Endodermal cell (in vitro differentiated cells): ENCODE measurements around the gene PARD3B. TPM values are rescaled to one million over a fixed set of nuclear protein-coding genes. Genes with fewer than 3 reads are reported as not detected.

Source experiments
- DNase-seq: peaks from one replicate; pipeline ENCODE4 v3.0.0-alpha.2; 2017
- H3K27ac ChIP-seq: 2 replicates; pipeline ENCODE4 v1.5.1; 2013; ENCODE audit warnings: mild to moderate bottlenecking, low read depth, low read length, moderate library complexity
- H3K27me3 ChIP-seq: 2 replicates; pipeline ENCODE4 v1.6.1; 2013; ENCODE audit warnings: mild to moderate bottlenecking, low read length, moderate library complexity; ENCODE audit not compliant: insufficient read depth, control insufficient read depth, poor library complexity, severe bottlenecking
- H3K36me3 ChIP-seq: 2 replicates; pipeline ENCODE4 v1.7.0; 2013; ENCODE audit warnings: mild to moderate bottlenecking, low read length, moderate library complexity; ENCODE audit not compliant: control insufficient read depth, insufficient read depth
- H3K4me1 ChIP-seq: one replicate; pipeline ENCODE4 v1.7.0; 2013; ENCODE audit warnings: low read length; ENCODE audit not compliant: control insufficient read depth, insufficient read depth
- H3K4me3 ChIP-seq: 2 replicates; pipeline ENCODE4 v1.5.1; 2013; ENCODE audit warnings: mild to moderate bottlenecking, low read length, moderate library complexity
- H3K9ac ChIP-seq: 2 replicates; pipeline ENCODE4 v1.6.1; 2013; ENCODE audit warnings: mild to moderate bottlenecking, low read length, moderate library complexity; ENCODE audit not compliant: poor library complexity, severe bottlenecking; ENCODE audit errors: extremely low read depth
- H3K9me3 ChIP-seq: 2 replicates; pipeline ENCODE4 v1.6.1; 2013; ENCODE audit warnings: mild to moderate bottlenecking, low read length, moderate library complexity; ENCODE audit not compliant: control insufficient read depth
- H3K27ac Mint-ChIP-seq: 2 replicates; pipeline ENCODE4 v1.8.0; 2020; ENCODE audit warnings: mixed read lengths
- H3K27me3 Mint-ChIP-seq: 2 replicates; pipeline ENCODE4 v1.8.0; 2021; ENCODE audit warnings: mild to moderate bottlenecking, mixed read lengths; ENCODE audit not compliant: insufficient read depth
- H3K36me3 Mint-ChIP-seq: 2 replicates; pipeline ENCODE4 v1.8.0; 2020; ENCODE audit warnings: low read depth, mixed read lengths
- H3K4me1 Mint-ChIP-seq: 2 replicates; pipeline ENCODE4 v1.8.0; 2020; ENCODE audit warnings: mixed read lengths
- H3K4me3 Mint-ChIP-seq: 2 replicates; pipeline ENCODE4 v1.8.0; 2020; ENCODE audit warnings: mild to moderate bottlenecking, moderate library complexity, mixed read lengths
- H3K9me3 Mint-ChIP-seq: 2 replicates; pipeline ENCODE4 v1.8.0; 2020; ENCODE audit warnings: mild to moderate bottlenecking, mixed read lengths
- CTCF ChIP-seq: fragments of 200-600 bp; sonication (generic); conservative IDR thresholded peaks from 2 replicates; pipeline ENCODE4 v1.5.0; 2021; ENCODE audit warnings: antibody characterized with exemption, mild to moderate bottlenecking
- WGBS, 2 experiments: methylation state at CpG; one replicate each; pipeline versions ENCODE4 v1.1.5 to v1.1.7; 2013; ENCODE audit warnings: missing lambda C conversion rate in 2 of 2, mixed read lengths in 1 of 2; ENCODE audit not compliant: insufficient coverage in 1 of 2, insufficient read length in 1 of 2; 5-methylcytosine and 5-hydroxymethylcytosine counted together
- total RNA-seq, 2 donors: library from RNA; stranded (reverse); fragmentation: NEBNext Ultra II Directional in 1 of 2; extraction: Animal tissue kit (Norgen Biotek cat#: 25700) in 1 of 2; gene quantifications; 2 replicates in 1 of 2; 3 replicates in 1 of 2; pipeline ENCODE4 v1.2.1, GENCODE V29; 2021

The PARD3B gene
- total RNA-seq, 2 donors from 2014 or later = 2.5 to 5.6 TPM

DNA sequence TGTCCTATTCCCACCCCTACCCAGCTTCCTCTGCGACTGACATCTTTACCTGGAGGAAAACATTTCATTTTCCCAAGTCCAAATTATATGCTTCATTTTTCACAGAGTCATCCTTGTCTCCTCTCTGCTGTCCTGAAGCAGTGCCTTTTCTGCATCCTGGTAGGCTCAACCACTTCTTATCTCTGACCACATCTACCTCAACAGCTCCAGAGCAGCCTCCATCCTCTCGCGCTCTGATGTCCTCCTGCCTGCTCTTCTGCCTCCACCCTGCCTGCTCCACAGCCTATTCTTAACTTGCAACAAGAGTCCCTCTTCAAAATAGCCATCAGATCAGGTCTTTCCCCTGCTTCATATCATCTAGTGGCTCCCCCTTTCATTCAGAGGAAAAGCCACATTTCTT is 457.1 kb downstream of the PARD3B start:
- Histone ChIP-seq H3K27me3 (no peaks in the 10 kb centered on the region), H3K4me3 (no peak overlapping the region), H3K9me3 (no peaks in the 10 kb centered on the region), H3K9ac (no peak overlapping the region), H3K36me3 (no peaks in the 10 kb centered on the region), H3K4me1 (no peaks in the 10 kb centered on the region), H3K27ac (no peak overlapping the region)
- peaks cover 4% of the 10 kb centered on the region for H3K36me3 Mint-ChIP-seq
- H3K27me3 Mint-ChIP-seq = no peaks in the 10 kb centered on the region
- H3K27ac Mint-ChIP-seq = no peak overlapping the region
- no peak overlapping the region for H3K4me3 Mint-ChIP-seq
- 88 to 95% methylated on average over 1 to 3 of the region's 3 CpGs for WGBS, 2 experiments
- no peak for TF ChIP-seq CTCF
- peaks cover 10% of the 10 kb centered on the region for H3K4me1 Mint-ChIP-seq
- DNase-seq = no peak
- peaks cover 12% of the 10 kb centered on the region for H3K9me3 Mint-ChIP-seq

- H3K36me3 ChIP-seq = no peaks in the 10 kb centered on the region
- no peak for TF ChIP-seq CTCF
- Mint-ChIP-seq H3K36me3 (peaks cover 4% of the 10 kb centered on the region), H3K27me3 (no peaks in the 10 kb centered on the region), H3K27ac (no peak overlapping the region), H3K4me1 (peaks cover 10% of the 10 kb centered on the region), H3K9me3 (peaks cover 17% of the 10 kb centered on the region), H3K4me3 (no peak overlapping the region)
- H3K27ac ChIP-seq = no peak overlapping the region
- H3K9me3 ChIP-seq = peaks cover 5% of the 10 kb centered on the region
- no peaks in the 10 kb centered on the region for H3K27me3 ChIP-seq
- H3K4me3 ChIP-seq = no peak overlapping the region
- no peaks in the 10 kb centered on the region for H3K4me1 ChIP-seq
- no peak for DNase-seq
- no peak overlapping the region for H3K9ac ChIP-seq
- WGBS, 2 experiments = 95 to 100% methylated on average over 1 to 4 of the region's 4 CpGs
These were observed 458.0 kb downstream of the PARD3B start for GRCh38 chr2:205003288-205003687.

GRCh38 chr2:205010196-205010595 is 464.9 kb downstream of the PARD3B start:
- Histone ChIP-seq H3K9me3 (peaks cover 5% of the 10 kb centered on the region), H3K9ac (no peak overlapping the region), H3K36me3 (no peaks in the 10 kb centered on the region), H3K4me3 (no peak overlapping the region), H3K27ac (no peak overlapping the region), H3K27me3 (no peaks in the 10 kb centered on the region), H3K4me1 (no peaks in the 10 kb centered on the region)
- Mint-ChIP-seq H3K4me1 (peaks cover 8% of the 10 kb centered on the region), H3K4me3 (no peak overlapping the region), H3K27ac (no peak overlapping the region), H3K36me3 (peaks cover 4% of the 10 kb centered on the region), H3K27me3 (no peaks in the 10 kb centered on the region), H3K9me3 (peaks cover 17% of the 10 kb centered on the region)
- WGBS, 2 experiments = 60 to 63% methylated on average over 1 of the region's 1 CpG
- TF ChIP-seq CTCF = no peak
- no peak for DNase-seq
